SK-N-SH (cell line): ENCODE measurements around the gene TP53I11.

Experiments used
- CTCF ChIP-seq: fragments of 200-600 bp; sonication (generic); IDR thresholded peaks from 2 replicates; pipeline ENCODE4 v1.6.1; 2017; ENCODE audit warnings: antibody characterized with exemption, mild to moderate bottlenecking, moderate library complexity
- GABPA ChIP-seq: IDR thresholded peaks from 2 replicates; pipeline ENCODE4 v1.4.0; 2012; ENCODE audit warnings: low read depth, mild to moderate bottlenecking
- REST ChIP-seq: IDR thresholded peaks from 2 replicates; pipeline ENCODE4 v1.6.1; 2012; ENCODE audit warnings: mild to moderate bottlenecking, low read depth, low read length, moderate library complexity
- TAF1 ChIP-seq: IDR thresholded peaks from 2 replicates; pipeline ENCODE4 v1.6.1; 2012; ENCODE audit warnings: low read depth, mild to moderate bottlenecking, low read length, moderate library complexity, borderline replicate concordance

- TF ChIP-seq REST = no peak
- TF ChIP-seq TAF1 = no peak
- TF ChIP-seq CTCF = no peak
- TF ChIP-seq GABPA = no peak
Measured at GRCh38 chr11:44952082-44952481, 1.4 kb upstream of the TP53I11 start.
